Endothelial cell of umbilical vein (primary cell): ENCODE measurements around the gene LSM7.

Experiments used
- EZH2 ChIP-seq: IDR thresholded peaks from 2 replicates; pipeline ENCODE4 v1.6.1; 2012; ENCODE audit warnings: borderline replicate concordance, low read depth, mild to moderate bottlenecking, moderate library complexity, low read length, inconsistent platforms; ENCODE audit not compliant: severe bottlenecking
- FOS ChIP-seq: IDR thresholded peaks from 2 replicates; pipeline ENCODE4 v1.6.1; 2011; ENCODE audit warnings: mild to moderate bottlenecking, low read length, moderate library complexity, borderline replicate concordance; ENCODE audit not compliant: insufficient read depth
- TF ChIP-seq, protein P1 (sequence below), 2 donors: IDR thresholded peaks; 1 replicate in 1 of 2; 2 replicates in 1 of 2; pipeline ENCODE4 v1.5.1; 2011; ENCODE audit warnings: low read length in 2 of 2, mild to moderate bottlenecking in 2 of 2, moderate library complexity in 2 of 2, control low read depth in 1 of 2, inconsistent platforms in 1 of 2, low read depth in 1 of 2; ENCODE audit not compliant: insufficient read depth in 1 of 2; ENCODE audit errors: extremely low read depth in 1 of 2

DNA sequence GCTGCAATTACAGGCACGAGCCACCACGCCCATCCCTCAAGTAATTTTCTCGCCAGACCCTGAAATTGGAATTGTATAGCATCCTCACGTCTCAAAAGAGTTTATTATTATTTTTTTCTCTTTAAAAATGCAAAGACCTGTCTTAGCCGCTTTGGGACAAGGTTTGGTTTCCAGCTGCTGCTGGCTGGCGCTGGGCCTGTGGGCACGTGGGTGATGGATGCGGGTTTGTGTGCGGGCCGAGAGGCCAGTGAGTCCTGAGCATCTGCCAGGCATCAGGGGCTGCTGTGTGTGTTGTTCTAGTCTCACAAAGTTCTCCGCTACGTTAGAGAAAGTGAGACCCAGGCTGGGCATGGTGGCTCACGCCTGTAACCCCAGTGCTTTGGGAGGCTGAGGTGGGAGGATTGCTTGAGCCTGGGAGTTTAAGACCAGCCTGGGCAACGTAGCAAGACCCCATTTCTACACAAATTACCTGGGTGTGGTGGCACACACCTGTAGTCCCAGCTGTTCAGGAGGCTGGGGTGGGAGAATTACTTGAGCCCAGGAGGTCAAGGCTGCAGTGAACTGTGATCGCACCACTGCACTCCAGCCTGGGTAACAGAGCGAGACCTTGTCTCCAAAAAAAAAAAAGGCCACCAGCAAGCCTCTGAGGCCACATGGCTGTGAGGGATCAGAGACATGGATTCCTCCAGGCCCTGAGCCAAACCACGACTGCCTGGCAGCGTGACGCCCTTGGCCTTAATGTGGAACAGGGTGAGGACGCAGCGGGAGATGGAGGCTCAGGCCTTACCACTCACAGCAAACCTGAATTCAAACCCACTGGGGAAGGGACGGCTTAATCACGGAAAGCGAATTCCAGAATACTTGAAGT lies 27.0 kb upstream of the LSM7 start:
- no peak for TF ChIP-seq EZH2
- TF ChIP-seq, protein P1, sequence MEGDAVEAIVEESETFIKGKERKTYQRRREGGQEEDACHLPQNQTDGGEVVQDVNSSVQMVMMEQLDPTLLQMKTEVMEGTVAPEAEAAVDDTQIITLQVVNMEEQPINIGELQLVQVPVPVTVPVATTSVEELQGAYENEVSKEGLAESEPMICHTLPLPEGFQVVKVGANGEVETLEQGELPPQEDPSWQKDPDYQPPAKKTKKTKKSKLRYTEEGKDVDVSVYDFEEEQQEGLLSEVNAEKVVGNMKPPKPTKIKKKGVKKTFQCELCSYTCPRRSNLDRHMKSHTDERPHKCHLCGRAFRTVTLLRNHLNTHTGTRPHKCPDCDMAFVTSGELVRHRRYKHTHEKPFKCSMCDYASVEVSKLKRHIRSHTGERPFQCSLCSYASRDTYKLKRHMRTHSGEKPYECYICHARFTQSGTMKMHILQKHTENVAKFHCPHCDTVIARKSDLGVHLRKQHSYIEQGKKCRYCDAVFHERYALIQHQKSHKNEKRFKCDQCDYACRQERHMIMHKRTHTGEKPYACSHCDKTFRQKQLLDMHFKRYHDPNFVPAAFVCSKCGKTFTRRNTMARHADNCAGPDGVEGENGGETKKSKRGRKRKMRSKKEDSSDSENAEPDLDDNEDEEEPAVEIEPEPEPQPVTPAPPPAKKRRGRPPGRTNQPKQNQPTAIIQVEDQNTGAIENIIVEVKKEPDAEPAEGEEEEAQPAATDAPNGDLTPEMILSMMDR (IDR thresholded peaks at IDR 0.05; ENCODE audit: extremely low read depth in 1 of 2, insufficient read depth in 1 of 2, low read depth in 1 of 2, low read length in 2 of 2): no peak
- TF ChIP-seq FOS: no peak
